GM18520 (cell line): ENCODE measurements around the gene CLCN2.
"Not testable (repeated sequence)": the region's sequence is repeated elsewhere in the genome, so short reads cannot be mapped to it uniquely, and the experiment has no call there.

Source experiments
- ATAC-seq: cut with Tn5 transposase; IDR thresholded peaks from one replicate; pipeline ENCODE4 v1.9.1; 2021; ENCODE audit not compliant: unreplicated experiment

CLCN2 gene

DNA sequence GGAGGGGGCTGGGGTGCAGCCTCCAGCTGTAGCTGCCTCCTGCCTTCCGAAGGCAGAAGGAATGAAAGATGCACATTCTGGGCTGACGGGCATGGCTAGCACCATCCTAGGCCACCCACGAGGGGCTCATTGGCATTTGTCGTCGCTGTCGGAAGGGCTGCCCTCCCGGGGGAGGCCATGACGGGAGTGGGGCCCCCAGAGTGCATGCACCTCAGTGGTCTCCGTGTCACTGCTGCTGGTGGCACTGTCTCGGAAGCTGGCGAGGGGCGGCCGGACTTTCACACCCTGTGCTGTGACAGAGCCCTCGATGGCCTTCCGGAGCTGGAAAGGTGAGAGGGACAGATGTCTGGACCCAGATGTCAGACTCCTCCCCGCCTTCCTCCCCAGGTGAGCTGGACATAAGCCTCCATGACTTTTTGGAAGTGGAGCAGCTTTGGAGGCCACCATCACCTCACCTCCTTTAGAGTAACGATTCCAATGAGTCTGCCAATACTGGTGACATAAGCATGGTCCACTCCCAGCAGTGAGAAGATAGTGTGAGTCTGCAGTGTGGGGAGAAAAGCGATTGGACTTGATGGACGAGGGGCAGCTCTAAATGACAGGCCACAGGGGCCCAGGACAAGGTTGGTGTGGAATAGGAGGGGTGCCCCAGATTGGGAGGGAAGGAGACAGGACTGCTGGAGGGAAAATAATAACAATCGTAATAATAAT, 14.8 kb downstream of the CLCN2 start:
- no peak for ATAC-seq

DNA sequence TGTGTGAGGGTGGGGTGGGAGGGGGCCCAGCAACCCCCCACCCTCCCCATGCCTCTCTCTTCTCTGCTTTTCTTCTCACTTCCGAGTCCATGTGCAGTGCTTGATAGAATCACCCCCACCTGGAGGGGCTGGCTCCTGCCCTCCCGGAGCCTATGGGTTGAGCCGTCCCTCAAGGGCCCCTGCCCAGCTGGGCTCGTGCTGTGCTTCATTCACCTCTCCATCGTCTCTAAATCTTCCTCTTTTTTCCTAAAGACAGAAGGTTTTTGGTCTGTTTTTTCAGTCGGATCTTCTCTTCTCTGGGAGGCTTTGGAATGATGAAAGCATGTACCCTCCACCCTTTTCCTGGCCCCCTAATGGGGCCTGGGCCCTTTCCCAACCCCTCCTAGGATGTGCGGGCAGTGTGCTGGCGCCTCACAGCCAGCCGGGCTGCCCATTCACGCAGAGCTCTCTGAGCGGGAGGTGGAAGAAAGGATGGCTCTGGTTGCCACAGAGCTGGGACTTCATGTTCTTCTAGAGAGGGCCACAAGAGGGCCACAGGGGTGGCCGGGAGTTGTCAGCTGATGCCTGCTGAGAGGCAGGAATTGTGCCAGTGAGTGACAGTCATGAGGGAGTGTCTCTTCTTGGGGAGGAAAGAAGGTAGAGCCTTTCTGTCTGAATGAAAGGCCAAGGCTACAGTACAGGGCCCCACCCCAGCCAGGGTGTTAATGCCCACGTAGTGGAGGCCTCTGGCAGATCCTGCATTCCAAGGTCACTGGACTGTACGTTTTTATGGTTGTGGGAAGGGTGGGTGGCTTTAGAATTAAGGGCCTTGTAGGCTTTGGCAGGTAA, 15.9 kb downstream of the CLCN2 start:
- ATAC-seq: no peak

DNA sequence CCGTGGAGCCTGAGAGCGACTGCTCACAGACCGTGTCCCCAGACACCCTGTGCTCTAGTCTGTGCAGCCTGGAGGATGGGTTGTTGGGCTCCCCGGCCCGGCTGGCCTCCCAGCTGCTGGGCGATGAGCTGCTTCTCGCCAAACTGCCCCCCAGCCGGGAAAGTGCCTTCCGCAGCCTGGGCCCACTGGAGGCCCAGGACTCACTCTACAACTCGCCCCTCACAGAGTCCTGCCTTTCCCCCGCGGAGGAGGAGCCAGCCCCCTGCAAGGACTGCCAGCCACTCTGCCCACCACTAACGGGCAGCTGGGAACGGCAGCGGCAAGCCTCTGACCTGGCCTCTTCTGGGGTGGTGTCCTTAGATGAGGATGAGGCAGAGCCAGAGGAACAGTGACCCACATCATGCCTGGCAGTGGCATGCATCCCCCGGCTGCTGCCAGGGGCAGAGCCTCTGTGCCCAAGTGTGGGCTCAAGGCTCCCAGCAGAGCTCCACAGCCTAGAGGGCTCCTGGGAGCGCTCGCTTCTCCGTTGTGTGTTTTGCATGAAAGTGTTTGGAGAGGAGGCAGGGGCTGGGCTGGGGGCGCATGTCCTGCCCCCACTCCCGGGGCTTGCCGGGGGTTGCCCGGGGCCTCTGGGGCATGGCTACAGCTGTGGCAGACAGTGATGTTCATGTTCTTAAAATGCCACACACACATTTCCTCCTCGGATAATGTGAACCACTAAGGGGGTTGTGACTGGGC, 16.7 kb downstream of the CLCN2 start:
- no peak for ATAC-seq

DNA sequence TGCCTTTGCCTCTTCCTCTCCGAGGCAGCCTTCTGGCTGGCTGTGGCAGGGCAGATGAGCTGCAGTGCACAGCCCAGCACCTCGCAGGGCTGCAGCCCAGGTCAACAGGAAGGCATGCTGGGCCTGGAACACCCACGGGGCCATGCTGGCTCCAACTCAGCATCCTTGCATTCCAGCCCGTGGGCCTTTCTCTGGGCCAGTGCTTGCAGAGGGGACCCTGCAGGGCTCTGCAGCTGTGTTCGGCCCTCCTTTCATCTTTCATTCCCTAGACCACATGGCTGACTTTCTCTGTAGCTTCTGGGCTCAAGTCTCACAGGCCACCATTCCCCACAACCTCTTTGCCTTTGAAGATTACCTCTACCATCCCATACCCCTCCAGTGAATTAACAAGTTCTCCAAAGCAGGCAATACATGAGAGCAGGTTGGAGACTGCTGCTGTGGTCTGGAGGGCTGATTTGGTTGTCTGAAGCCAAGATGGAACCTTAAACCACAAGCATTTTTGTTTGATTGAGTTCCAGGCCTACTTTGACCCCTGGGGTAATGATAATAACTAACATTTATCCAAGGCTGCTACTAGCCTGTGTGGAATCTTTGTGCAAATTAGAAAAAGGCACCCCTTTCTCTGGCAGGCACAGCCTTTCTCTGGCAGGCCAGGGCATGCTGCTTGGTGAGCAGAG, 18.1 kb downstream of the CLCN2 start:
- no peak for ATAC-seq

DNA sequence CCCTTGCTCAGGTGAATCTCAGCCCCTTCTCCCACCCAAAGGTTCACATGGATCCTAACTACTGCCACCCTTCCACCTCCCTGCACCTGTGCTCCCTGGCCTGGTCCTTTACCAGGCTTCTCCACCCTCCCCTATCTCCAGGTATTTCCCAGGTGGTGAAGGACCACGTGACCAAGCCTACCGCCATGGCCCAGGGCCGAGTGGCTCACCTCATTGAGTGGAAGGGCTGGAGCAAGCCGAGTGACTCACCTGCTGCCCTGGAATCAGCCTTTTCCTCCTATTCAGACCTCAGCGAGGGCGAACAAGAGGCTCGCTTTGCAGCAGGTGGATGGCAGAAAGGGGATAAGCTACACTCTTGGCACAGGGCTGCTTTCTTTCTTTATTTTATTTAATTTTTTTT, 19.5 kb downstream of the CLCN2 start:
- ATAC-seq: no peak

DNA sequence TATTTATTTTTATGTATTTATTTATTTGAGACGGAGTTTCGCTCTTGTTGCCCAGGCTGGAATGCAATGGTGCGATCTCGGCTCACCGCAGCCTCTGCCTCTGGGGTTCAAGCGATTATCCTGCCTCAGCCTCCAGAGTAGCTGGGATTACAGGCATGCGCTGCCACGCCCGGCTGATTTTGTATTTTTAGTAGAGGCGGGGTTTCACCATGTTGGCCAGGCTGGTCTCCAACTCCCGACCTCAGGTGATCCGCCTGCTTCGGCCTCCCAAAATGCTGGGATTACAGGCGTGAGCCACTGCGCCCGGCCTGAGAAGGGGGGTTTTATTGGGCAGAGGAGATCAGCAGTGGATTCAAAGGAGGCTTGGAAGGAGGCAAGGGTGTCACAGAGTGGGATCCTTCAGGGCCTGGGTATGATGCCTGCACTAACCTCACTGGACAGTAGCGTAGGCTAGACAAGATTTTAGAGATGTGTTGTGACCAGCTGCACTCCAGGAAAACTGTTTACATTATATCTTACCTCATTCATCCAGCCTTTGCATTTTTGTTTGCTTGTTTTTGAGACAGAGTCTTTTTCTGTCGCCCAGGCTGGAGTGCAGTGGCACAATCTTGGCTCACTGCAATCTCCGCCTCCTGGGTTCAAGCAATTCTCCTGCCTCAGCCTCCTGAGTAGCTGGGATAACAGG, 21.8 kb downstream of the CLCN2 start:
- not testable (repeated sequence) for ATAC-seq

DNA sequence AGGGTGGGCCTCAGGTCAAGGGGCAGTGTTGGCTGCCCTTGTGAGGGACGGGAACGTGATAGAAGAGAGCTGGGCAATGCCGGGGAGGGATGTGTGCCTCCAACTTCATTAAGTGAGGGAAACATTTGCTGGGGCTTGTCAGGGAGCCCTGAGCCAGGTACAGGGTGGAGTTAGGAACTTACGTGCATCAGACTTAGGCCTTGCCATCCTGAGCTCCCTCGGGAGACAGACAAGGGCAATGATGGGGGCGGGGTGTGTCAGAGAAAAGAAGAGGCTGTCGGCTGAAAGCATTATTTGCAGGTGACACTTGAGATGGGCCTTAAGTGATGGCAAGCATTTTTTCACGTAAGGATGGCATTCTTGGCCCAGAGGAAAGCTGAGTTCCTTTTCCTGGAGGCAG, 22.4 kb downstream of the CLCN2 start:
- no peak for ATAC-seq

DNA sequence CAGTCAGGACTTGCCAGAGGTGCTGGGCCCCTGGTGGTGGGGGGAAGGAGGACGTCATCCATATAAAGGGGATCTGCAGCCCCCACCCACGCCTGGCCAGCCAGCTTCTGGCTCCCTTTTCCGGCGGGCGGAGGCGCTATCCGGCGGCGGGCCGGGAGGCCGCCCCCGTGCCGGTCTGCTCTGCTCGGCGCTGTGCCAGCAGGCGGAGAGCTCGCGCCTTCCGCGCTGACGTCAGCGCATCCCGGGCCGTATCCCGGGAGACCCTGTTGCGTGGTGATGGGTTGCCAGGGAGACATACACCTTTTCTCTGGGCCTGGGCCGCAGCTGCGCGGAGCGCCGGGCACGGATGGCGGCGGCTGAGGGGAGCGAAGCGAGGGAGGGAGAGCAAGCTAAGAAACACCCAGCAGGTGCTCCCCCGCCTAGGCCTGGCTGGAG, 22.9 kb downstream of the CLCN2 start:
- ATAC-seq: no peak

DNA sequence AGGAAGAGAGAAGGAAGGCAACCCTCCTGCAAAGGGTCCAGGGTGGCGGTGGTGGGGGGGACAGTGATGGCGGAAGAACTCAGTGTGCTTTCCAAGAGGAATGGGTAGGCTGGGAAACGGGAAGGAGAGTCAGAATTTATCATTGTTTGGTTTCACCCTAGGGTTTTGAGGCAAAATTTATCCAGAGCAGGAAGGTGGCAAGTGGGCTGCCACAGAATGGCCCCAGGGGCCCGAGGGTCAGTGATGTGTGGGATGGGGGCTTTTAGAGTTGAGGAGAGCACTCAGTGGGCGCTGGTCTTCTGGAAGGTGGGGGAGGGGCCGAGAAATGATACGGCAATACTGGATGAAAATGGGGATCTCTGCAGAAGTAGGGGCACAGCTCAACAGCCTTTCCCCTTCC, 23.4 kb downstream of the CLCN2 start:
- ATAC-seq: no peak

DNA sequence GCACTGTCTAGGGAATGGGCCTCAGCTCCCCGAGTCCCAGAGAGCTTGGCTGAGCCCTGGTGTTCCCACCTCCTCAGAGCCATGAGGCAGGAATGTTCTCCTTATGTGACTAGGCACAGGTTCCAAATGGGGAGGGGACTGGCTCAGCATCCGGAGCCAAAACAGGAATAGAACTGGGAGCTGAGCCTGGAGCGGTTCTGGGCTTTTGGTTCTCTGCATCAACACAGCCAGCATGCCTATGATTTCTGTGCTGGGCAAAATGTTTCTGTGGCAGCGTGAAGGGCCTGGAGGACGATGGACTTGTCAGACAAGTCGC, 24.0 kb downstream of the CLCN2 start, which contains the start of gene FAM131A:
FAM131A (plus strand) TSS at position 202 of the 316 bp plus-strand sequence; CDS start at position 233, 31 bp downstream.
- no peak for ATAC-seq

DNA sequence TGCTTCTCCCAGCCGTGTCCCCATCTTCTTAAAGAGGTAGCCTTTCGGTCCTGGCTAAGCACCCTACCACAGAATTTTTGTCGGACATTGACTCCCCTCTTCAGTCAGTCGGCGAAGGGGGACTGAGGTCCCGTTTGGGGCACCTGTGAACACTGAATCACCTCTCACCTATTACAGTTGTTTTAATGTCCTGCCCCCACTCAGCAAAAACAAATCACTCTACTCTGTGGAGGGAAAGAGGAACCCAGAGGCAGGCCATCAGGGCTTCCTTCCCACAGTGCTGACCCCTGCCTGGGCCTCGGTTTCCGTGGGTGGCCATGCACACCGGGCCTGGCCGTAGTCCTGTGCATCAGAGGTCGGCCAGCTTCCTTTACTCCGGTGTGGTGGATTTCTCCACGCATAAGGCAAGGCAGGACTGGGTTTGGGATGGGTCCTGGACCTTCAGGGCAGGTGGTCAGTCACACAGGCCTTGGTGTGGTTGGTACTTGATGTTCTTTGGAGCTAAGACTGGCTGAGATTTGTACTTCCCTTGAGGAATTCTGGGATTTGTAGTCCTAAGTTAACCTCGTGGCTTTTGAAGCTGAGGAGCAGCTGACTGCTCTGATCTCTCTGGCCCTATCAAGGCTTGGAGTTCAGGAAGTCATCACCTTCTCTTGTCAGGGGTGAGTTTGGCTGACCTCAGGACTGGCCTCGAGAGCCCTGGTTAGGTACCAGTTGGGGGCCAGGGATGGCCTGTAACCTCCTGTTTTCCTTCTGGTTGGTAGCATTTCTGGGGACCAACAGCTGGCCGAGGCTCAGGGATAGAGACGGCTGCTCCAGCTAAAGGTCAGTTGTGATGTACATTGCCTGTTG, 24.6 kb downstream of the CLCN2 start:
- no peak for ATAC-seq

DNA sequence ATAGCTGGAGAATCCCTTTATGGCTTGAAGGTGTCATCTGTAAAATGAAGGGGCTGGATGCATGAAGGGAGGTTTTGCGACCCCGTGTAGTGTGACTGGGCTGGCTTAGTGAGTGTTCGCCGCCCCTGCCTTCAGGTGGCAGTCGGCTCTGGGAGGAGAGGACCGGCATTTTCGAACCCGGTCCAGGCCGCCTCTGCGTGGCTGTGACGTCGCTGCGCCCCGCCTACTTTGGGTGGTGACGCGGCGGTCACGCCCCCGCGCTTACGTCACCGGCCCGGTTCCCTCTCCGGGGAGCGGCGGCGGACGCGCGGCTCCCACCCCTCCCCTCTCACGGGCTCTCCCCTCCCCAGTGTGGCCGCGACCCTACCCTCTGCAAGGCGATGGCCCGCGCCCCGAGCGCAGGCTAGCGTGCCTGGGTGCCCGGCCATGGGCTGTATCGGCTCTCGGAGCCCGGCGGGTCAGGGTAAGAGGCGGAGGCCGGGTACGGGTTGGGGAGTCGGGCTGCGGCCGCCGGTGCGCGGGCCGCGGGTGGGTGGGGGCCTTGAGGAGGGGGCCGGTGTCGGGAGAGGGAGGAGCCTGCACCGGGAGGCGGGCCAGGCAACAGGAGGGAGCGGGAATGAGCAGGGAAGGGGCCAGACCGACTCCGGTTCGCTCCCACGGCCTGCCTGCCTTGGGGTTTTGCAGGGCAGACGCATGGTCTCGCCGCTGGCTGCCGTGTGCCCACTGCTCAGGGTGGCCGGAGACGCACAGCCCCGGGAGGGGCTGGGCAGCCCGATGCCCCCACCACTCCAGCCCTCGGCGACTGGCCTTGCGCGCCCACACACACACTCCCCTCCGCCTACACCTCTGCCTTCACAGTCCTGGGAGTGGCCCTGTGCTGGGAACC, 25.5 kb downstream of the CLCN2 start:
- peak; percentile 64 for ATAC-seq

DNA sequence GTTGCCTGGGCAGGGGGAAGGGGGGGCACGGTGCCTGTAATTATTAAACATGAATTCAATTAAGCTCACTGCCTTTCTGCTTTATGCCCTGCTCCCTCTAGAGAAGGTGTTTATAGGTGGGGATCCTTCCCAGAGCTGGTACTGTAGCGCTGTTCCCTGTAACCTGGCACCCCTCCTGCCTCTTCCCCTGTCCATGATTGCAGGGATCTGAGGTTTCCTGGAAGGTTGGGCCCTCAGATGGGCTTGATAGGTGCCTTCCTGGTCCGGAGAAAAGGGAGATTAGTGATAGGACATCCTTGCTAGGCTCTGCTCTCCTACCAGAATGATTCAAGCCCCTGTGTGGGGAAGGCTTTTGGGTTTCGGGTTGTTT, 26.1 kb downstream of the CLCN2 start:
- ATAC-seq: no peak

DNA sequence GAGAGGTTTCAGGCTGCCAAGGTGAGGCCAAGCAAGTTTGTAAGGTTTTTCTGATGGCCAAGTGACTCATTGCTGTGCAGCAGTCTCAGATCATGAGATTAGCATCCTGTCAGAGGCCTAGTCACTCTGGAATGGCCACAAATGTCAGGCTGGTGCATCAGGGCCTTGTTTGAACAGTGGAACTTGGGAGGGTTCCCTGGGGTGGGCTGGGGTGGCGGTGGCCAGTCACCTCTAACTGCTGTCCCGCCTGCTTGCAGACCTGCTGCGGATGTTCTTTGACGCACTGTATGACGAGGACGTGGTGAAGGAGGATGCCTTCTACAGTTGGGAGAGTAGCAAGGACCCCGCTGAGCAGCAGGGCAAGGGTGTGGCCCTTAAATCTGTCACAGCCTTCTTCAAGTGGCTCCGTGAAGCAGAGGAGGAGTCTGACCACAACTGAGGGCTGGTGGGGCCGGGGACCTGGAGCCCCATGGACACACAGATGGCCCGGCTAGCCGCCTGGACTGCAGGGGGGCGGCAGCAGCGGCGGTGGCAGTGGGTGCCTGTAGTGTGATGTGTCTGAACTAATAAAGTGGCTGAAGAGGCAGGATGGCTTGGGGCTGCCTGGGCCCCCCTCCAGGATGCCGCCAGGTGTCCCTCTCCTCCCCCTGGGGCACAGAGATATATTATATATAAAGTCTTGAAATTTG, 26.8 kb downstream of the CLCN2 start:
- no peak for ATAC-seq

DNA sequence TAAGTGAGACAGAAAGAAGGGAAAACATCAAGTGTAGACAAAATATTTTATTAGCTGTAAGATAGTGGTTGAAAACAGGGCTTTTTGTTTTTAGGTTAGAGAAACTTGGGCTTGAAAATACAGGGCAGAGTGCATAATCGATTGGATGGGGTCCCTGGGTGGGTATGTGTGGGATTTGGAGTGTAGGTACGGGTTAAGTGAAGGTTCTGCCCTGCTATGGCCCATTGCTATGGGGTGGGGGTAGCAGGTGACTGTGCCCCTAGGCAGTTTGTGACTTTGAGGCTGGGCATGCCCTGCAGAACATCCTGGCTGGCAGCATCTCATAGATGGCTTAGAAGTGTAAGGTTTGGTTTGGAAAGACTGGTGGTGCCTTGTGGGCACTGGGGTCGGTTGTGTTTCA, 27.7 kb downstream of the CLCN2 start:
- no peak for ATAC-seq

DNA sequence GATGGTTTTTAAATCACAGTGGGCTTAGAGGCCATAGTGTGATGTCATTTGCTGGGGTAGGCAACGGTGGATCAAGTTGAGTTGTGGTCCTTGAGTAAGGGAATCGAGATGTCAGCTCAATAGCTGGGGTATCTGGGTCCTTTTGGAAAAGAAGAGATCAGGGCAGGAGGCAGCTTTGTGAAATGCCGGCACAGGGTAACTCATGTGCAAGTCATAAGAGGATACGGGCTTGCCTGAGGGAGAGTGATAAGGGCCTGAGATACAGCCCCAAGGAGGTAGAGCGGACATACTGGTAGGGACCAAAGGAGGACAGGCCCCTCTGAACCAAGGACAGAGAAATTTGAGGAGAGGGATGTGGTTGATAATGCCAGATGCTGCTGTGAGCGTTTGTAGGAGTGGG, 28.2 kb downstream of the CLCN2 start:
- ATAC-seq: no peak

DNA sequence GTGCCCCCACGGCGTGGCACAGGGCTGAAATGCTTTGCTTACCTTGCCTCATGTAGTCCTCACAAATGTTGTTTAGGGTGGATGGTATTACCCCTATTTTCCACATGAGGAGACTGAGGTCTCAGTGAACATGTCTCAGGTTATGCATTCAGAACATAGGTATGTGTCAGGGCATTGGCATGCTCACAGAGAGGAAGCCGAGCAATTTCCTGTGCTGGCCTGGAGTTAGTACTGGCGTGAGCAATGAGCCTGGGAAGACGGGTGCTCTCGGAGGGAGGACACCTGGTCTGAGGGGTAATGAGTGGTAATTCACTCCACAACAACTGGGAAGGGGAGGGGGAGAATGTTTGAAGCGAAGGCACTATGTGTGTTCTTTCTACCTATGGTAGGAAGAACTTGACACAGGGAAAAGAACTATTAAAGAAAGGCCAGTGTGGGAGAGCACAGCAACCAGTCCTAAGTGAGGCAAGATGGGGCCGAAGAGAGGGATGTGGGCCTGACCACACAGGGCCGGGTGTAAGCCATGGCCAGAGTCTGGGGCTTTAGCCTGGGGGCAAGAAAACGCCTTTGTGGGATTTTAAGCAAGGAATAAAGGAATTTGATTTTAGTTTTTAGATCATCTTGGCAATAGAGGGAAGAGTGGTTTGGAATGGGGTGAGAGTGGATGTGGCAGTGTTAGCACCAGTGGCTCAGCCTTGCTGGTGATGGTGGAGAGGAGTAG, 28.9 kb downstream of the CLCN2 start:
- ATAC-seq: no peak

DNA sequence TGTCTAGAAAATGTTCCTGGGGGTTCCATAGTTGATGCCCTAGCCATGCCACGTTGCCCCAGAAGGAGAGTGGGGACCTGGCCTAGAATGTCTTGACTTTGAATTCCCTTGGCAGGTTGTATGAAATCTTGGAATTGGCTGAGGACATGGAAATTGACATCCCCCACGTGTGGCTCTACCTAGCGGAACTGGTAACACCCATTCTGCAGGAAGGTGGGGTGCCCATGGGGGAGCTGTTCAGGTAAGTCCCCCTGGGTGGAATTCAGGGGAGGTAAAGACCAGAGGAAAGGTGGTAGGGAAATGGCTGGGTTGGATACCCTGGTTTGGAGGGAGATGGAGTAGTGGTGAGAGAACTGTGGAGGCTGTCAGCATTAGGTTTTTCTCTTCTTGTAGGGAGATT, 32.9 kb downstream of the CLCN2 start:
- no peak for ATAC-seq
